DND-41 (cell line): ENCODE results near the gene LFNG.

Source experiments
- ATAC-seq: fragments of 200-7000 bp; cut with Tn5 transposase; 3 replicates; pipeline ENCODE4 v1.9.1; 2021; ENCODE audit warnings: low read depth; ENCODE audit not compliant: insufficient read depth
- DNase-seq: peaks from one replicate; pipeline ENCODE4 v3.0.0-alpha.2; 2020
- H2AFZ ChIP-seq: 2 replicates; pipeline ENCODE4 v1.6.0; 2012; ENCODE audit warnings: low read depth, low read length
- H3K27ac ChIP-seq: 2 replicates; pipeline ENCODE4 v1.5.1; 2012; ENCODE audit warnings: low read length, inconsistent platforms
- H3K27me3 ChIP-seq: fragments of 200-600 bp; sonication (generic); 2 replicates; pipeline ENCODE4 v1.6.0; 2012; ENCODE audit warnings: low read length, mild to moderate bottlenecking, inconsistent platforms; ENCODE audit not compliant: insufficient read depth, poor library complexity
- H3K36me3 ChIP-seq: 2 replicates; pipeline ENCODE4 v1.5.1; 2012; ENCODE audit warnings: low read length, inconsistent platforms; ENCODE audit not compliant: insufficient read depth
- H3K4me1 ChIP-seq: 2 replicates; pipeline ENCODE4 v1.5.1; 2012; ENCODE audit warnings: mild to moderate bottlenecking, low read length; ENCODE audit not compliant: insufficient read depth
- H3K4me2 ChIP-seq: 2 replicates; pipeline ENCODE4 v1.6.0; 2012; ENCODE audit warnings: mild to moderate bottlenecking, moderate library complexity, low read length, inconsistent platforms; ENCODE audit not compliant: insufficient read depth
- H3K4me3 ChIP-seq, 2 experiments: fragments of 200-600 bp in 1 of 2; shearing (Covaris generic) in 1 of 2; 2 replicates each; pipeline ENCODE4 v1.5.1; 2012 to 2016; ENCODE audit warnings: inconsistent platforms in 2 of 2, low read length in 2 of 2, mild to moderate bottlenecking in 2 of 2, low read depth in 1 of 2, moderate library complexity in 1 of 2
- H3K79me2 ChIP-seq: 2 replicates; pipeline ENCODE4 v1.6.0; 2012; ENCODE audit warnings: low read length, inconsistent platforms; ENCODE audit not compliant: insufficient read depth
- H3K9ac ChIP-seq: 2 replicates; pipeline ENCODE4 v1.6.0; 2012; ENCODE audit warnings: low read depth, mild to moderate bottlenecking, inconsistent platforms, low read length, moderate library complexity
- H3K9me3 ChIP-seq: 2 replicates; pipeline ENCODE4 v1.5.1; 2012; ENCODE audit warnings: low read length, moderate library complexity, mild to moderate bottlenecking, inconsistent platforms; ENCODE audit not compliant: insufficient read depth, severe bottlenecking
- H4K20me1 ChIP-seq: 2 replicates; pipeline ENCODE4 v1.6.0; 2012; ENCODE audit warnings: low read length; ENCODE audit not compliant: insufficient read depth
- CTCF ChIP-seq: IDR thresholded peaks from 2 replicates; pipeline ENCODE4 v1.5.1; 2012; ENCODE audit warnings: borderline replicate concordance, low read length, moderate library complexity, mild to moderate bottlenecking; ENCODE audit not compliant: poor library complexity, severe bottlenecking; ENCODE audit errors: extremely low read depth
- EZH2 ChIP-seq: IDR thresholded peaks from 3 replicates; pipeline ENCODE4 v1.6.1; 2012; ENCODE audit warnings: borderline replicate concordance, low read depth, mild to moderate bottlenecking, moderate library complexity, low read length, inconsistent platforms; ENCODE audit not compliant: severe bottlenecking

LFNG gene

GRCh38 chr7:2498708-2499107, 20.9 kb upstream of the LFNG start:
- Histone ChIP-seq H3K79me2 (no peaks in the 10 kb centered on the region), H3K9ac (no peak overlapping the region), H3K36me3 (no peaks in the 10 kb centered on the region), H3K4me1 (no peaks in the 10 kb centered on the region), H3K27ac (no peak overlapping the region), H4K20me1 (peaks cover 6% of the 10 kb centered on the region), H3K9me3 (no peaks in the 10 kb centered on the region), H3K27me3 (no peaks in the 10 kb centered on the region), H3K4me3 (no peak overlapping the region), H2AFZ (no peak overlapping the region), H3K4me2 (no peak overlapping the region)
- DNase-seq (no peak), ATAC-seq (no peak)
- TF ChIP-seq CTCF, result no peak
- no peak for TF ChIP-seq EZH2

- H4K20me1 ChIP-seq, result peaks cover 6% of the 10 kb centered on the region
- H3K9ac ChIP-seq, result no peak overlapping the region
- no peak for ATAC-seq
- TF ChIP-seq EZH2 (no peak), CTCF (no peak)
- no peaks in the 10 kb centered on the region for H3K9me3 ChIP-seq
- no peak for DNase-seq
- no peaks in the 10 kb centered on the region for H3K4me1 ChIP-seq
- no peak overlapping the region for H3K4me2 ChIP-seq
- H3K79me2 ChIP-seq, result no peaks in the 10 kb centered on the region
- no peak overlapping the region for H3K27ac ChIP-seq
- no peak overlapping the region for H3K4me3 ChIP-seq
- H3K36me3 ChIP-seq, result no peaks in the 10 kb centered on the region
- H3K27me3 ChIP-seq, result no peaks in the 10 kb centered on the region
- H2AFZ ChIP-seq, result no peak overlapping the region
Measured at GRCh38 chr7:2499181-2499580, 20.4 kb upstream of the LFNG start.

- Histone ChIP-seq H4K20me1 (peaks cover 10% of the 10 kb centered on the region), H3K4me1 (no peaks in the 10 kb centered on the region), H3K9ac (no peak overlapping the region), H3K27ac (no peak overlapping the region), H3K27me3 (no peaks in the 10 kb centered on the region), H3K79me2 (no peaks in the 10 kb centered on the region), H3K9me3 (no peaks in the 10 kb centered on the region), H3K36me3 (no peaks in the 10 kb centered on the region), H2AFZ (no peak overlapping the region), H3K4me3 (no peak overlapping the region), H3K4me2 (no peak overlapping the region)
- TF ChIP-seq EZH2 (no peak), CTCF (no peak)
- no peak for ATAC-seq
- no peak for DNase-seq
Measured at GRCh38 chr7:2499719-2500430, 19.7 kb upstream of the LFNG start.

GRCh38 chr7:2500701-2501100, 18.9 kb upstream of the LFNG start:
- Histone ChIP-seq H2AFZ (no peak overlapping the region), H3K4me3 (no peak overlapping the region), H3K27me3 (no peaks in the 10 kb centered on the region), H3K36me3 (no peaks in the 10 kb centered on the region), H3K27ac (no peak overlapping the region), H3K9me3 (no peaks in the 10 kb centered on the region), H3K4me1 (no peaks in the 10 kb centered on the region), H3K9ac (no peak overlapping the region), H4K20me1 (peaks cover 10% of the 10 kb centered on the region), H3K79me2 (no peaks in the 10 kb centered on the region), H3K4me2 (no peak overlapping the region)
- ATAC-seq (no peak), DNase-seq (no peak)
- TF ChIP-seq CTCF (no peak), EZH2 (no peak)
